Fibroblast of the aortic adventitia (primary cell): ENCODE data around the gene RAD51B. TPM values are rescaled to one million over a fixed set of nuclear protein-coding genes. Genes with fewer than 3 reads are reported as not detected.

Source experiments
- DNase-seq: peaks from one replicate; pipeline ENCODE4 v3.0.0-alpha.2; 2010; ENCODE audit warnings: low read depth
- H3K4me3 ChIP-seq: 2 replicates; pipeline ENCODE4 v1.5.1; 2011; ENCODE audit warnings: low read depth, mild to moderate bottlenecking, control low read depth, low read length, moderate library complexity
- CTCF ChIP-seq: IDR thresholded peaks from 2 replicates; pipeline ENCODE4 v1.5.1; 2011; ENCODE audit warnings: mild to moderate bottlenecking, low read length, control low read depth, inconsistent platforms; ENCODE audit not compliant: insufficient read depth
- total RNA-seq: library from RNA; depleted of rRNA; stranded (reverse); fragments of >200 nt; gene quantifications from 2 replicates; pipeline ENCODE4 v1.2.3, GENCODE V29; 2012; ENCODE audit warnings: low replicate concordance

RAD51B gene
- total RNA-seq, 1 donor = 28.7 TPM

GRCh38 chr14:68084256-68084655 is 264.7 kb downstream of the RAD51B start:
- DNase-seq = peak; percentile 25
- peak; percentile 21 for TF ChIP-seq CTCF
- no peak overlapping the region for H3K4me3 ChIP-seq

- no peak for TF ChIP-seq CTCF
- H3K4me3 ChIP-seq = no peak overlapping the region
- no peak for DNase-seq
Measured at GRCh38 chr14:68085742-68086141, 266.2 kb downstream of the RAD51B start.

GRCh38 chr14:68088451-68088854 is 268.9 kb downstream of the RAD51B start:
- no peak overlapping the region for H3K4me3 ChIP-seq
- no peak for TF ChIP-seq CTCF
- peak; percentile 28 for DNase-seq

- no peak for TF ChIP-seq CTCF
- H3K4me3 ChIP-seq = no peak overlapping the region
- DNase-seq = peak; percentile 25
Measured at GRCh38 chr14:68089146-68089731, 269.7 kb downstream of the RAD51B start.

- no peak for TF ChIP-seq CTCF
- H3K4me3 ChIP-seq = no peak overlapping the region
- DNase-seq = no peak
Measured at GRCh38 chr14:68094158-68094557, 274.6 kb downstream of the RAD51B start.

- no peak for DNase-seq
- H3K4me3 ChIP-seq = no peak overlapping the region
- TF ChIP-seq CTCF = no peak
Measured at GRCh38 chr14:68094752-68095151, 275.2 kb downstream of the RAD51B start.

- no peak overlapping the region for H3K4me3 ChIP-seq
- DNase-seq = no peak
- TF ChIP-seq CTCF = no peak
Measured at GRCh38 chr14:68097727-68098126, 278.1 kb downstream of the RAD51B start.
